ENCODE data around the gene NBEA.
"Not testable (repeated sequence)": the region's sequence is repeated elsewhere in the genome, so short reads cannot be mapped to it uniquely, and the experiment has no call there.

The NBEA gene, protein sequence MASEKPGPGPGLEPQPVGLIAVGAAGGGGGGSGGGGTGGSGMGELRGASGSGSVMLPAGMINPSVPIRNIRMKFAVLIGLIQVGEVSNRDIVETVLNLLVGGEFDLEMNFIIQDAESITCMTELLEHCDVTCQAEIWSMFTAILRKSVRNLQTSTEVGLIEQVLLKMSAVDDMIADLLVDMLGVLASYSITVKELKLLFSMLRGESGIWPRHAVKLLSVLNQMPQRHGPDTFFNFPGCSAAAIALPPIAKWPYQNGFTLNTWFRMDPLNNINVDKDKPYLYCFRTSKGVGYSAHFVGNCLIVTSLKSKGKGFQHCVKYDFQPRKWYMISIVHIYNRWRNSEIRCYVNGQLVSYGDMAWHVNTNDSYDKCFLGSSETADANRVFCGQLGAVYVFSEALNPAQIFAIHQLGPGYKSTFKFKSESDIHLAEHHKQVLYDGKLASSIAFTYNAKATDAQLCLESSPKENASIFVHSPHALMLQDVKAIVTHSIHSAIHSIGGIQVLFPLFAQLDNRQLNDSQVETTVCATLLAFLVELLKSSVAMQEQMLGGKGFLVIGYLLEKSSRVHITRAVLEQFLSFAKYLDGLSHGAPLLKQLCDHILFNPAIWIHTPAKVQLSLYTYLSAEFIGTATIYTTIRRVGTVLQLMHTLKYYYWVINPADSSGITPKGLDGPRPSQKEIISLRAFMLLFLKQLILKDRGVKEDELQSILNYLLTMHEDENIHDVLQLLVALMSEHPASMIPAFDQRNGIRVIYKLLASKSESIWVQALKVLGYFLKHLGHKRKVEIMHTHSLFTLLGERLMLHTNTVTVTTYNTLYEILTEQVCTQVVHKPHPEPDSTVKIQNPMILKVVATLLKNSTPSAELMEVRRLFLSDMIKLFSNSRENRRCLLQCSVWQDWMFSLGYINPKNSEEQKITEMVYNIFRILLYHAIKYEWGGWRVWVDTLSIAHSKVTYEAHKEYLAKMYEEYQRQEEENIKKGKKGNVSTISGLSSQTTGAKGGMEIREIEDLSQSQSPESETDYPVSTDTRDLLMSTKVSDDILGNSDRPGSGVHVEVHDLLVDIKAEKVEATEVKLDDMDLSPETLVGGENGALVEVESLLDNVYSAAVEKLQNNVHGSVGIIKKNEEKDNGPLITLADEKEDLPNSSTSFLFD (N-terminal part only)

DNA sequence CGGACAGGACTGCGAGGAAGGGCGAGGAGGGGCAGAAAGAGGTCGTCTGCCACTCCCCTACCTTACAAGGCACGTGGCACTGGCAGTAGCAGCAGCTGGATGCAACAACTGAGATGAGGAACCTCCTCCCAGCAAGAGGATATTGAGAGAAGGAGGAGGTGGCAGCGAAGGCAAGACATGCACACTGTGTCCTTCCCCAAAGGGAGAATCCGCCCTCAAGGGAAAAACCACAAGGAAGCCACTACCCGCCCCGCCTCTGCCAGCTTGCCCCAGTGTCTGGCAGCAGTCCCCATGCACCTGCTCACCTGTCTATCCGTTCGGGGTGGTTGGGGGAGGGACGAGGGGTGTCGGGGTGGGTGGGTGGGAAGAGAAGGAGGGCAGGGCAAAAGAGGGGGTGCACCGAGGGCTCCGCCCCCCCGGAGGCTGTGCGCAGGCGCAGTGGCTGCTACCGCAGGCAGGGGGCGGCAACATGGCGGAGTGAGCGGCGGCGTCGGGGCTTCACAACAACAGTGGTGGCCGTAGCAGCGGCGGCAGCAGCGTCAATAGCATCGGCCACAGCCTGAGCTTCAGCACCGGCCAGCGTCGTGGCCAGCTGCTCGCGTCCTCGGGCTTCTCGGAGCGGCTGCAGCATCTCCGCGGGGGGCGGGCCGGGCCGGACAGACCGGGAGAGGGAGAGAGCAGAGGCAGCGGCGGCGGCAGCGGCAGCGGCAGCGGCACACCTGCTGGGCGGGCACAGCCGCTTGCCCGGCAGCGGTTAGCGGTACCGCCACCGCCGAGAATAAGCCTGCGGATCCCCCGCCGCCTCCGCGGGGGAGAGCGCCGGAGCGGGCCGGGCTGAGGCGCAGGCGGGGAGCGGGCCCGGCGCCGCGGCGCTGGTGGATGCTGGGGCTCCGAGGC lies at the start of gene NBEA:
Gene NBEA (plus strand): TSS at position 436 of the 897 bp plus-strand sequence. CDS start 551 bp downstream, outside the sequence.
- DNase-seq (ENCODE audit: low spot score), result peak; percentile 93

GRCh38 chr13:34894756-34895155 lies 47.3 kb upstream of the NBEA start:
- no peak for DNase-seq (ENCODE audit: low spot score)

DNA sequence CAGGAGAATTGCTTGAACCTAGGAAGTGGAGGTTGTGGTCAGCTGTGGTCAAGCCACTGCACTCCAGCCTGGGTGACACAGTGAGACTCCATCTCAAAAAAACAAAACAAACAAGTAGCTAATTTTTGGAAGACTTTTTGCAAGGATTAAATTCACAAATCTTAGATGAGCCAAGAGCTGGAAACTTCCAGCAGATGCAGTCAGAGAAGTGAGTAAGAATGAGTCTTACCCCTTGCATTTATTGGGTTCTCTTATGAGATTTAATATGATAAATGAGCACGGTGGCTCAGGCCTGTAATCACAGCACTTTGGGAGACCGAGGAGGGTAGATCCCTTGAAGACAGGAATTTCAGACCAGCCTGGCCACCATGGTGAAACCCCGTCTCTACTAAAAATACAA lies 44.9 kb upstream of the NBEA start:
- DNase-seq (ENCODE audit: low spot score), result no peak

DNA sequence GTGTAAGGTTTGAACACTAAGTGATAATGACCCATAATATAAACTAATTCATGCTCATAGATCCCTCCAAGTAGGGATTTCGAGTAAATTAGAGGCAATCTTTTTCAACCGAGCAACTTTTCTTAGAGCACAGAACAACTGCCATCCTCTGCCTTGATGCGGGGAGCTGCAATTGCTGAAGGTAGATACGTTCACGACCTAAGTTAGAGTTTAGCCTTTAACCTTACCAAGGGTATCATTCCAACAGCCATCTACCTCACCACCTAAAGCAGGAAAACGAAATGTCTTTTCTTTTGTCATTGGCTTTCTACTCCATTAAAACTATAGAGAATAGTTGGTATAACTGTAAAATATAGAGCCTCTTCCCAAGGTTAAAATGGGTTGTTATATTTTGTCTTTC lies 42.2 kb upstream of the NBEA start:
- DNase-seq (ENCODE audit: low spot score), result no peak

GRCh38 chr13:34900288-34900739 lies 41.8 kb upstream of the NBEA start:
- DNase-seq (ENCODE audit: low spot score), result no peak

GRCh38 chr13:34901572-34901971 lies 40.5 kb upstream of the NBEA start:
- no peak for DNase-seq (ENCODE audit: low spot score)

DNA sequence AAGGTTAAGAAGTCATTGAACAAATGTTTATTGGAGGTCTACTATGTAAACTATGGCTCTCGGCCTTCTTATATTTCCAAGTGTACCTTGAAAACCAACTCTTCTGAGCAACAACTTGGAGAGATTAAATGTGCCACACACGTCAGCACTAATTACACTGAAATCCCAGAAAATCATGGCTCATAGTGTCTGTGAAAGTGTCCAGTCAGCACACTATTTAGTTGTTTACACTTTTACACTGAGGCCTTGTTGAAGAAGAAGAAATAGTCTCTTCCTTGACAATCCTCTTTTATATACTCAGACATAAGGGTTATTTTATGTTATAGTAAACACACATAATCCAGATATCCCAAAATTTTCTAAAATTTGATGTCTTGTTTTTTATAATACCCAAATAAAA lies 30.9 kb upstream of the NBEA start:
- no peak for DNase-seq (ENCODE audit: low spot score)

- DNase-seq (ENCODE audit: low spot score), result peak; percentile 71
Measured at GRCh38 chr13:34913040-34913439, 29.0 kb upstream of the NBEA start.

GRCh38 chr13:34914416-34914815 lies 27.7 kb upstream of the NBEA start:
- DNase-seq (ENCODE audit: low spot score), result no peak

DNA sequence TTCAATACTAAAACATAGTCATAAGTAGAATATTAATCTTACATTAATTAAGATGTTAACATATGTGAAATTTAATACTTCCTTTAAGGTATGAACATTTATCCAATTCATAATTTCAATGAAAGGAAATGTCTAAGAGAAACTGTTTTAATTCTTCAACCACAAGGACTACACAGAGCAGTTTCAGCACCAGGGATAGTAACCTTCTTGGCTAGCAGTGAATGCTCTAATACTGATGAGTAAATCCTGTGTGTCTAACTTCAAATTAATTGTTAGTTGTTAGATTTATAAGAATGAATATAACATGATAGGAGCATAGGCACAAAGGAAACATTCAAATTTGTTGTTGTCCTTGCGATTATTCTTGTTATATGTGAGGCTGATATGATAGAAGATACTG lies 15.6 kb upstream of the NBEA start:
- no peak for DNase-seq (ENCODE audit: low spot score)

DNA sequence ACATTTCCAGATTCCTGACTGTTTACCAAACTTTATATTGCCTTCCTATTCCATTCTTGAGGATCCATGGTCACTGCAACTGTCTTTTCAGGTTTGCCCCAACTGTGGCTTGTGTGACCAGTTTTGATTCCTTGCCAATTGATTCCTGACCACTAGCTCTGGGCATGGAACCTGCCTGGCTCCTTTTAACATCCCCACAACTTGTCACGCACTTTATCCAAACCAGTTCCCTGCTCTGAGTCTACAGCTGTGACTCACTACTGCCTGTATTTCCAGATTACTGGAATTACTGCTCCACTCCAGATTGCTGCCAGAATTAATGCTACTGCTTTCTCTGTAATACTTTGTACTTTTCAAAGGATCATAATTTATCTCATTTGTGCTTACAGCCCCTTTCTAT lies 13.4 kb upstream of the NBEA start:
- not testable (repeated sequence) for DNase-seq (ENCODE audit: low spot score)

DNA sequence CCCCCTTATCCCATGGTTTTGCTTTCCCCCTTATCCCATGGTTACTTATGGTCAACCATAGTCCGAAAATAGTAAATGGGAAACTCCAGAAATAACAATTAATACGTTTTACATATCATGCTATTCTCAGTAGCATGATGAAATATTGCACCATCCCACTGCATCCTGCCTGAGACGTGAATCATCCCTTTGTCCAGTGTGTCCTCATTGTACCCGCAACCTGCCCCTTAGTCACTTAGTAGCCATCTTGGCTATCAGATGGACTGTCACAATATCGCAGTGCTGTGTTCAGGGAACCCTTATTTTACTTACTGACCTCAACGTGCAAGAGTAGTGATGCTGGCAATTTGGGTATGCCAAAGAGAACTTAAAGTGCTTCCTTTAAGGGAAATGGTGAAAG lies 10.5 kb upstream of the NBEA start:
- no peak for DNase-seq (ENCODE audit: low spot score)

DNA sequence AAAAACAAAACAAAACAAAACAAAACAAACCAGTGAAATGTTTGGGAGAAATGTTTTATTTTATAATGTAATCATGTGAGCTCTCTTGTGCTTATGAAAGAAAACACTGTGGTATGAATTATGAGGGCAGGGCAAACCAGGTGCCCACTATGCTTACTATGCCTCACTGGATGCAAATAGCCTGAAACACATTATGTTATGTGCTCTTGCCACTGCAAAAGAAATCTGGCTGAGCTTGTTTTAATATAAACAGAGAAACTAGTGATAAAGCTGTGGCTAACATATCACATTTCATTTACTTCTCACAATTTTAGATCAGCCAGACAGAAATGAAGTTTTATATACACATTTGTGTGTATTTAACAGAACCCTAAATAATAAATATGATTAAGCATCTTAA lies 8.7 kb upstream of the NBEA start:
- no peak for DNase-seq (ENCODE audit: low spot score)

DNA sequence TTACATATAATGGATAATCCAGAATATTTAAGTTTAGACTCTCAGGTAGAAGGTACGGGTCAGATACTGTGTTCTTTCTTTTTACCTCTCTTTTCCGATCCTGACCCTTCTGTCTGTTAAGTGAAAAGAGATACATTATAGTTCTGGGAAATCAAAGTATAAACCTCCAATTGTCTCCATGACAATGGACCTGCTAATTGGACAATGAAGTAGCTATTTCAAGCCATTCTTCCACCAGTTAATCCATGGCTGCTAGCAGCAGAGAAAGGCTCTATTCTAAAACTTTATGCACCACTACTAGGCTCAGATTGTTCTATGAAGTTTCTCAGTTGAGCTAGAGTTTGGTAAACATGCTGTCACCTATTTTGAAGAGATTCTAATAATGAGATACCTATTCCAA lies 8.3 kb upstream of the NBEA start:
- DNase-seq (ENCODE audit: low spot score), result no peak

GRCh38 chr13:34935841-34936240 lies 6.2 kb upstream of the NBEA start:
- DNase-seq (ENCODE audit: low spot score), result no peak

DNA sequence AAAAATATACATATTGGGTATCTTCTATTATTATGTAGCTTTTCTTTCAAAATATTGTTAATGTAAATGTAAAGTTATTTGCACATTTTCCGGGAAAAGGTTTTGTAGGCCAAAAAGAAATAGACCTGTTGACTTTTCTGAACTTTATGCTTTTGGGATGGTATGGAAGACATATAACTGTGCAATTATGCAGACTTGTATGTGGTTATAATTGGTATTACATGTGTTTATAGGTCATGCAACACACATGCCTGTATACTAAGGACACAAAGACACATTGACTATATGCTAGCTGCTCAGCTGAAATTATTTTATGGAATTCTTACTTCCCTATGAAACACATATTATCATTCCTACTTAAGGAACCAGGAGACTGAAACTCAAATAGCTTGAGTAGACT lies 2.3 kb upstream of the NBEA start:
- DNase-seq (ENCODE audit: low spot score), result no peak

GRCh38 chr13:34941436-34941834 lies 635 bp upstream of the NBEA start:
- DNase-seq (ENCODE audit: low spot score), result no peak

DNA sequence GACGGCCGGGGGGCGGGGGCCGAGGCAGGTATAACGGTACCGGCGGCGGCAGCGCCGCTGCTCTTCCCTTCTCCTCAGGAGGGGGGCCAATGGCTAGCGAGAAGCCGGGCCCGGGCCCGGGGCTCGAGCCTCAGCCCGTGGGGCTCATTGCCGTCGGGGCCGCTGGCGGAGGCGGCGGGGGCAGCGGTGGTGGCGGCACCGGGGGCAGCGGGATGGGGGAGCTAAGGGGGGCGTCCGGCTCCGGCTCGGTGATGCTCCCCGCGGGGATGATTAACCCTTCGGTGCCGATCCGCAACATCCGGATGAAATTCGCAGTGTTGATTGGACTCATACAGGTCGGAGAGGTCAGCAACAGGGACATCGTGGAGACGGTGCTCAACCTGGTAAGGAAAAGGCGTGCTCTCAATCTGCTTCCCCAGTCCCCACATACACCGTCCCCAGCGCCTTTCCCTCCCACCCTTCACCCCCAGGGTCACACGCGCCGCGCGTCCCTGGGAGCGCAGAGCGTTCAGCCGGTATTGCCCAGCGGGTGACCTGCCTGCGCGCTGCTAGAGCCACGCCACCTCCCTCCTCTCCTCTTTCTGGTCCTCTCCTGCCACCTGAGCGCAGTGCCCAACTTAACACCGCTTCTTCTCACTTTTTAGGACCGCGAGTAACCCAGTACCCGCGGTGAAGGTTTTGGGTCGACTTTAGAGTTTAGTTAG lies 814 bp downstream of the NBEA start:
- peak; percentile 71 for DNase-seq (ENCODE audit: low spot score)

- no peak for DNase-seq (ENCODE audit: low spot score)
Measured at GRCh38 chr13:34943436-34944273, 1.6 kb downstream of the NBEA start.

DNA sequence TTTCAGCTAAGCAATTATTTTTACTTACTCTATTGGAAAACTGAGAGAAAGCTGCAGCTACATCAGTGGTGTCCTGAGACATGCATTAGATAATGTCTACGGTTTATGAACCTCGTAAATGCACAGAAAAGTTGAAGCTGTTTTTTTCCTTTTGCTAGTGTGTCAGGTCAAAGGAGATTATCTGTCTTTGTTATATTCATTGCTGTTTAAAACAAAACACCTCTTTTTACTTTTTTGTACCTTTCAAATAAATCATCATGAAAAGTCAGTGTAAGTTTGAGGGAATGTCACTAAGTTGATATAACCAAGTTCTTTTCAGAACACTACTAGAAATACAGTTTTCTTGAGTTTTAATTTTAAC lies 2.2 kb downstream of the NBEA start:
- DNase-seq (ENCODE audit: low spot score), result no peak

All from ecto neural progenitor cell (in vitro differentiated cells).